OCI-LY3 (cell line): ENCODE measurements around the gene IL32.

Source experiments
- H2AFZ ChIP-seq: fragments of 200-600, 300-600 bp; shearing (Covaris generic); 2 replicates; pipeline ENCODE4 v1.6.0; 2014; ENCODE audit warnings: antibody characterized with exemption, low read depth, low read length
- H3K27ac ChIP-seq: fragments of 200-600, 300-600 bp; sonication (generic); 2 replicates; pipeline ENCODE4 v1.5.1; 2014; ENCODE audit warnings: mild to moderate bottlenecking, low read length, moderate library complexity, mixed read lengths
- H3K27me3 ChIP-seq: fragments of 200-600, 300-600 bp; sonication (generic); 2 replicates; pipeline ENCODE4 v1.6.1; 2014; ENCODE audit warnings: low read depth, low read length, mixed read lengths
- H3K36me3 ChIP-seq: fragments of 200-600, 300-600 bp; sonication (generic); replicated peaks from 2 replicates; pipeline ENCODE3; 2014; ENCODE audit warnings: low read depth, low read length, mixed read lengths
- H3K4me1 ChIP-seq: fragments of 300-600, 200-600 bp; sonication (generic); 2 replicates; pipeline ENCODE4 v1.6.1; 2014; ENCODE audit warnings: low read length, mixed read lengths
- H3K4me2 ChIP-seq: fragments of 200-600, 300-600 bp; sonication (generic); 2 replicates; pipeline ENCODE4 v1.6.1; 2014; ENCODE audit warnings: low read length, mixed read lengths
- H3K4me3 ChIP-seq: fragments of 300-600, 200-600 bp; sonication (generic); 2 replicates; pipeline ENCODE4 v1.5.1; 2014; ENCODE audit warnings: antibody characterized with exemption, mild to moderate bottlenecking, low read length, moderate library complexity
- H3K79me2 ChIP-seq: fragments of 300-600, 200-600 bp; shearing (Covaris generic); 2 replicates; pipeline ENCODE4 v1.6.1; 2014; ENCODE audit warnings: mild to moderate bottlenecking, low read length, mixed read lengths
- H3K9ac ChIP-seq: fragments of 300-600, 200-600 bp; shearing (Covaris generic); 2 replicates; pipeline ENCODE4 v1.6.0; 2014; ENCODE audit warnings: mild to moderate bottlenecking, low read length, moderate library complexity
- H3K9me3 ChIP-seq: fragments of 200-600, 300-600 bp; shearing (Covaris generic); 2 replicates; pipeline ENCODE4 v1.6.1; 2014; ENCODE audit warnings: low read length, mixed read lengths; ENCODE audit not compliant: insufficient read depth
- H4K20me1 ChIP-seq: fragments of 200-600, 300-600 bp; sonication (generic); 2 replicates; pipeline ENCODE4 v1.6.1; 2016; ENCODE audit warnings: low read length, mixed read lengths; ENCODE audit not compliant: insufficient read depth
- EZH2phosphoT487 ChIP-seq: fragments of 200-600 bp; shearing (Covaris generic); IDR thresholded peaks from 2 replicates; pipeline ENCODE4 v1.6.1; 2018; ENCODE audit warnings: antibody characterized with exemption, mixed run types, low read depth
- TF ChIP-seq, protein P1 (sequence below): fragments of 200-600, 300-600 bp; sonication (generic); IDR thresholded peaks from 2 replicates; pipeline ENCODE4 v1.5.1; 2014; ENCODE audit warnings: antibody characterized with exemption, low read length, low read depth

Gene IL32

DNA sequence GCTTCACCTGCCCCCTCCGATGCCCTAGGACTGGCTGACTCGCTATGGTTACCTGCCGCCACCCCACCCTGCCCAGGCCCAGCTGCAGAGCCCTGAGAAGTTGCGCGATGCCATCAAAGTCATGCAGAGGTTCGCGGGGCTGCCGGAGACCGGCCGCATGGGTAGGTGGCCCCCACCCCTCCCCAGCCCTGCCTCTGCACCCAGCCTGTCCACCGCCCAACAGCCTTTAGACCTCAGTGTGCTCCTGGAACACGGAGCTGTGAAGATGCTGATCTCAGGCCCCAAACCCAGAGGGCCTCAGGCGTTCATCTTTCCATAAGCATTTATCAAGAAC is 18.1 kb upstream of the IL32 start:
- TF ChIP-seq, protein P1, sequence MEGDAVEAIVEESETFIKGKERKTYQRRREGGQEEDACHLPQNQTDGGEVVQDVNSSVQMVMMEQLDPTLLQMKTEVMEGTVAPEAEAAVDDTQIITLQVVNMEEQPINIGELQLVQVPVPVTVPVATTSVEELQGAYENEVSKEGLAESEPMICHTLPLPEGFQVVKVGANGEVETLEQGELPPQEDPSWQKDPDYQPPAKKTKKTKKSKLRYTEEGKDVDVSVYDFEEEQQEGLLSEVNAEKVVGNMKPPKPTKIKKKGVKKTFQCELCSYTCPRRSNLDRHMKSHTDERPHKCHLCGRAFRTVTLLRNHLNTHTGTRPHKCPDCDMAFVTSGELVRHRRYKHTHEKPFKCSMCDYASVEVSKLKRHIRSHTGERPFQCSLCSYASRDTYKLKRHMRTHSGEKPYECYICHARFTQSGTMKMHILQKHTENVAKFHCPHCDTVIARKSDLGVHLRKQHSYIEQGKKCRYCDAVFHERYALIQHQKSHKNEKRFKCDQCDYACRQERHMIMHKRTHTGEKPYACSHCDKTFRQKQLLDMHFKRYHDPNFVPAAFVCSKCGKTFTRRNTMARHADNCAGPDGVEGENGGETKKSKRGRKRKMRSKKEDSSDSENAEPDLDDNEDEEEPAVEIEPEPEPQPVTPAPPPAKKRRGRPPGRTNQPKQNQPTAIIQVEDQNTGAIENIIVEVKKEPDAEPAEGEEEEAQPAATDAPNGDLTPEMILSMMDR, result no peak
- TF ChIP-seq EZH2phosphoT487, result no peak
- no peaks in the 10 kb centered on the region for H3K27me3 ChIP-seq
- H4K20me1 ChIP-seq, result no peaks in the 10 kb centered on the region
- no peaks in the 10 kb centered on the region for H3K79me2 ChIP-seq
- H3K9me3 ChIP-seq, result no peaks in the 10 kb centered on the region
- H3K36me3 ChIP-seq, result no peaks in the 10 kb centered on the region
- no peak overlapping the region for H3K27ac ChIP-seq
- no peak overlapping the region for H3K4me2 ChIP-seq
- H3K4me1 ChIP-seq, result 0 out of 2 replicates have a peak, but pooled peaks cover 4% of the 10 kb centered on the region
- H3K4me3 ChIP-seq, result no peak overlapping the region
- H3K9ac ChIP-seq, result no peak overlapping the region
- no peak overlapping the region for H2AFZ ChIP-seq

DNA sequence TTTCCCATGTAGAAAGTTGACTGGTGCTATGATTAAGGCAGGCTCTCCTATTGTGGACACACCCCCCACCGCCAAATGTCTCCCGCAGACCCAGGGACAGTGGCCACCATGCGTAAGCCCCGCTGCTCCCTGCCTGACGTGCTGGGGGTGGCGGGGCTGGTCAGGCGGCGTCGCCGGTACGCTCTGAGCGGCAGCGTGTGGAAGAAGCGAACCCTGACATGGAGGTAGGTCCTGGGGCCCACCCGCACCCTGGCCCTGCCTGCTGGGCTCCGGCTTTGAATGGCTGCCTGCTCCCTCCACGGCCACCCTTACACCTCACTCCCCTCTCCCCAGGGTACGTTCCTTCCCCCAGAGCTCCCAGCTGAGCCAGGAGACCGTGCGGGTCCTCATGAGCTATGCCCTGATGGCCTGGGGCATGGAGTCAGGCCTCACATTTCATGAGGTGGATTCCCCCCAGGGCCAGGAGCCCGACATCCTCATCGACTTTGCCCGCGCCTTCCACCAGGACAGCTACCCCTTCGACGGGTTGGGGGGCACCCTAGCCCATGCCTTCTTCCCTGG is 15.4 kb upstream of the IL32 start:
- H3K27ac ChIP-seq, result no peak overlapping the region
- no peak overlapping the region for H3K4me2 ChIP-seq
- no peaks in the 10 kb centered on the region for H3K4me1 ChIP-seq
- H3K27me3 ChIP-seq, result no peaks in the 10 kb centered on the region
- no peak overlapping the region for H2AFZ ChIP-seq
- H4K20me1 ChIP-seq, result 0 out of 2 replicates have a peak, but pooled peaks cover 4% of the 10 kb centered on the region
- TF ChIP-seq EZH2phosphoT487, result no peak
- TF ChIP-seq, protein P1, result no peak
- H3K9ac ChIP-seq, result no peak overlapping the region
- H3K36me3 ChIP-seq, result no peaks in the 10 kb centered on the region
- no peaks in the 10 kb centered on the region for H3K9me3 ChIP-seq
- no peak overlapping the region for H3K4me3 ChIP-seq
- H3K79me2 ChIP-seq, result no peaks in the 10 kb centered on the region

DNA sequence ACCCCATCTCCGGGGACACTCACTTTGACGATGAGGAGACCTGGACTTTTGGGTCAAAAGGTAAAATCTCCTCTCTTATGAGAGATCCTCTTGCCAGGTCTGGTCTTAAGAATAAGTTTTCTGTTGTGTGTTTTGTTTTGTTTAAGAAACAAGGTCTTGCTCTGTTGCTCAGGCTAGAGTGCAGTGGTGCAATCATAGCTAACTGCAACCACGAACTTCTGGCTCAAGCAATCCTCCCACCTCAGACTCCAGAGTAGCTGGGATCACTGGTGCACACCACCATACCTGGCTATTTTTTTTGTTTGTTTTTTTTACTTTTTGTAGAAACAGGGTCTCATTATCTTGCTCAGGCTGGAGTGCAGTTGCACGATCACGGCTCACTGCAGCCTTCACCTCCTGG is 15.0 kb upstream of the IL32 start:
- Histone ChIP-seq H3K36me3 (no peaks in the 10 kb centered on the region), H3K27ac (no peak overlapping the region), H4K20me1 (0 out of 2 replicates have a peak, but pooled peaks cover 4% of the 10 kb centered on the region), H3K79me2 (no peaks in the 10 kb centered on the region), H3K27me3 (no peaks in the 10 kb centered on the region), H3K9me3 (no peaks in the 10 kb centered on the region), H3K4me1 (no peaks in the 10 kb centered on the region), H2AFZ (no peak overlapping the region), H3K4me2 (no peak overlapping the region), H3K9ac (no peak overlapping the region), H3K4me3 (no peak overlapping the region)
- TF ChIP-seq EZH2phosphoT487, result no peak
- TF ChIP-seq, protein P1, result no peak

DNA sequence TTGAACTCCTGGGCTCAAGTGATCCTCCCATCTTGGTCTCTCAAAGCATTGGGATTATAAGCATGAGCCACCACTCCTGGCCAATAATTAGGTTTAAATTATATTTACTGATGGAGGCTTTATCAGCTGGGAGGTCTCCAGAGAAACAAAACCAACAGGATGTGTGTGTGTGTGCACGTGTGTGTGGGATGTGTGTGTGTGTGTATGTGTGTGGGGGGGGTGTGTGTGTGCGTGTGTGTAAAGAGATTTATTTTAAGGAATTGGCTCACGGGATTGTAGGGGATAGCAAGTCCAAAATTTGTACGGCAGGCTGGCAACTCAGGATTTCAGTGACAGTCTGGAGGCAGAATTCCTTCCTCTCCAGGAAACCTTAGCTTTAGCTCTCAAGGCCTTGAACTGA is 14.4 kb upstream of the IL32 start:
- Histone ChIP-seq H2AFZ (no peak overlapping the region), H3K4me2 (no peak overlapping the region), H3K79me2 (no peaks in the 10 kb centered on the region), H3K27me3 (no peaks in the 10 kb centered on the region), H3K27ac (no peak overlapping the region), H3K4me1 (no peaks in the 10 kb centered on the region), H3K36me3 (no peaks in the 10 kb centered on the region), H3K9me3 (no peaks in the 10 kb centered on the region), H3K4me3 (no peak overlapping the region), H4K20me1 (0 out of 2 replicates have a peak, but pooled peaks cover 4% of the 10 kb centered on the region), H3K9ac (no peak overlapping the region)
- TF ChIP-seq, protein P1, result no peak
- TF ChIP-seq EZH2phosphoT487, result no peak
